ENCODE measurements around the gene LDLRAD2.

The LDLRAD2 gene

DNA sequence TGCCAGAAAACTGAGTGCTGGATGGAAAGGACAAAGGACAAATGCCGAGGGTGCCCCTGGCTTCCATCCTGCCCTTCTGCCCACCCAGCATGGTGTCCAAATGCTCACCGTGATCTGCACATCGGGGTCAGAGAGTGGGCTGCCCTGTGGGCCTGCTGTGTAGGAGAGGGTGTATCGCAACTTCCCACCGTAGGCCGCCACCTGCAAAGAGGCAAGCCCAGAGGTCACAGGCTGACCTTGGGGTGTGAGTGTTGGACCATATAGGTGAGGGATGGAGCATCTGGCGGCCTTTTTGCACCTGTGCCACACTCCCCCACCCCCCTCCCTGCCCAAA lies 53.5 kb downstream of the LDLRAD2 start:
- DNase-seq, result no peak

- DNase-seq, result no peak
Measured at GRCh38 chr1:21865943-21866706, 54.1 kb downstream of the LDLRAD2 start.

DNA sequence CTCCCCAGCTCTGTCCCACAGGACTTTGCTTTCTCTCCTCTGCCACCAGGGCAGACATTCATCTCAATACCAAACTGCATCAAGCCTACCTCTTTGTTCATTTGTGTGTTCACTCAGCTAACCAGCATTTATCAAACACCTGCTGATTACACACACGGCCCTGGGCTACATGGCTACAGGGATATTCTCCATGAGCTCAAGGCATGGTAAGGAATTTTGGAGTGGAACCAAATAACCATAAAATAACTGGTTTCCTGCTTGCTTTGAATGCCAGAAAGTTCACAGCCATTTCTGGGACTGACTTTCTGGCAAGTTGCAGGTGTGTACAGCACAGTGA lies 54.6 kb downstream of the LDLRAD2 start:
- no peak for DNase-seq

GRCh38 chr1:21867451-21867996 lies 55.5 kb downstream of the LDLRAD2 start:
- no peak for DNase-seq

- no peak for DNase-seq
Measured at GRCh38 chr1:21868482-21868881, 56.4 kb downstream of the LDLRAD2 start.

- no peak for DNase-seq
Measured at GRCh38 chr1:21868941-21869454, 56.9 kb downstream of the LDLRAD2 start.

- no peak for DNase-seq
Measured at GRCh38 chr1:21869620-21870121, 57.6 kb downstream of the LDLRAD2 start.

DNA sequence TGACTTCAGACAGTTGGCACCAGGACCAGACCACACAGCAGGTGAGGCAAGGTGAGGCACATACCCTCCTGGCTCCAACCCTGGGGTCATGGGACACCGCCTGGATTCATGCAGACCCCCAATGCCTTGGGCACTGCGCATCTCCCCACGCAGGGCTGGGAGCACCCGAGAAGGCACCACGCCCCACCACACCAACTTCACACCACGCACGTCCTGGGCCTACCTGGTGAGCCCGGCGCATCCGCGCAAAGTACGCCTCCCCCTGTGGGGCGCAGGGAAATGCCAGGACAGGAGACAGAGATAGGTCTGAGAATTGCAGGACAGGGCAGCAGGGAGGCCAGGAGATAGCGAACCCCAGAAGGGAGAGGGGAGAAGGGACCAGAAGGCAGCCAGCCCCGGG lies 58.5 kb downstream of the LDLRAD2 start:
- no peak for DNase-seq

- no peak for DNase-seq
Measured at GRCh38 chr1:21871943-21872342, 59.9 kb downstream of the LDLRAD2 start.

GRCh38 chr1:21872445-21873079 lies 60.5 kb downstream of the LDLRAD2 start:
- no peak for DNase-seq

DNA sequence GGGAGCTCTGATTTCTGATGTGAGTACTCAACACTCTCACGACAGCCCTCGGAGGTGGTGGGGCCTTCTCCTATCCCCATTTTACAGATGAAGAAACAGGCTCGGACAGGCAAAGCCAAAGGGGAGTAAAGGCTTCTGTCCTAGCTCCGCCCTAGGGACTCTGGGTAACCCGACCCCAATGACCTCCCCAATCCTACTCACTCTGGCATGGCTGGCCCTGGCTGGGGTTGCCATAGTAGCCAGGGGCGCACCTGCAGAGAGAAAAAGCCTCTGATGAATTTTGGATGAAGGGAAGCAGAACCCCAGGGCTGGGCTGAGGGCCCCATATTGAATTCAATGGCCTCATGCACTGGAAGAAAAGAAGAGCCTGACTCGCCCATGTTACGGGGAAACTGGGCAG lies 61.1 kb downstream of the LDLRAD2 start:
- DNase-seq, result no peak

DNA sequence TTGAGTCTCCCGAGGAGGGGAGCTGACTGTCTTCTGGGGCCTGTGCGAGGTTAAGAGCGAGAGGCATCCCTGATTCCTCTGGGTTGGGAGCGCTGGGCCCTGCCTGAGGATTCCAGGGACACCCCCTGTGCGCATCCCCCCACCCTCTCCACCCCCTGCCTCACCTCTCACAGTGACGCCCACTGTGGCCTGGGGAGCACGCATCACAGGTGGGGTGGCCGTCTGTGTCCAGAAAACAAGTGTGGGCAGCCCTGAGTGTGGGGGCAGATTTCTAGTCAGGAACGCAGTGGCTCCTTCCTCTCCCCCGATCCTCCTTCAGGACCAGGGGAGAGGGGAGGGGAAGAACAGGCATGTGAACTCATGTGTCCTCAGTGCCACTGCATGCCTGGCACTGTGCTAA lies 61.7 kb downstream of the LDLRAD2 start:
- no peak for DNase-seq

DNA sequence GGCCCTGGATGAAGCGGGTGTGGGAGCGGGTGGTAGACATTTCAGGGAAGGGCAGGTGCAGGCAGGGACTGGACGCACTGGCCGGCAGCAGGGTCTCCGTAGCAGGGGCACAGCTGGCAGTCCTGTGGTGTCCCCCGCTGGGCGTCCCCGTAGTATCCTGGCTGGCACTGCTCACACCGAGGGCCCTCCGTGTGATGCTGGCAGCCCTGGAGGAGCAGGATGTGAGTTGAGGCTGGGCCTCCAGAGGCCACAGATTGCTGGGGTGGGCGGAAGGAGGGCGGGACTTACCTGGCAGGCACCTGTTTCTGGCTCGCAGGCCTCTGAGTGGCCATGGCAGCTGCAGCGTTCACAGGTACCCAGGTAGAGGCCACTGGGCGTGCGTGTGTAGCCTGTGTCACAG lies 62.3 kb downstream of the LDLRAD2 start:
- DNase-seq, result no peak
